Adipose tissue (tissue), 3 donors: ENCODE results near the gene TAF15. TPM values are rescaled to one million over a fixed set of nuclear protein-coding genes. Genes with fewer than 3 reads are reported as not detected.

Experiments used
- H3K27ac ChIP-seq: one replicate; pipeline ENCODE4 v1.5.1; 2013; ENCODE audit warnings: low read depth, low read length
- WGBS, 3 donors: extraction: QIAGEN DNeasy Blood & Tissue Kit; methylation state at CpG; one replicate each; pipeline ENCODE4 v1.1.7; 2013; 5-methylcytosine and 5-hydroxymethylcytosine counted together
- polyA plus RNA-seq, 3 donors: library from polyadenylated mRNA; stranded (reverse); fragments of 200-250 nt; gene quantifications; one replicate each; pipeline ENCODE4 v1.2.3, GENCODE V29; 2013
- donor health status: healthy with polysubstance abuse.
- donor health status: Bipolar disorder and iron deficiency.
- donor health status: healthy.

Gene TAF15
- 100 to 1,000 TPM in 1 of 3 donors, 10 to 100 TPM in 2; 68.1 to 123 (median 85.1) TPM for polyA plus RNA-seq

DNA sequence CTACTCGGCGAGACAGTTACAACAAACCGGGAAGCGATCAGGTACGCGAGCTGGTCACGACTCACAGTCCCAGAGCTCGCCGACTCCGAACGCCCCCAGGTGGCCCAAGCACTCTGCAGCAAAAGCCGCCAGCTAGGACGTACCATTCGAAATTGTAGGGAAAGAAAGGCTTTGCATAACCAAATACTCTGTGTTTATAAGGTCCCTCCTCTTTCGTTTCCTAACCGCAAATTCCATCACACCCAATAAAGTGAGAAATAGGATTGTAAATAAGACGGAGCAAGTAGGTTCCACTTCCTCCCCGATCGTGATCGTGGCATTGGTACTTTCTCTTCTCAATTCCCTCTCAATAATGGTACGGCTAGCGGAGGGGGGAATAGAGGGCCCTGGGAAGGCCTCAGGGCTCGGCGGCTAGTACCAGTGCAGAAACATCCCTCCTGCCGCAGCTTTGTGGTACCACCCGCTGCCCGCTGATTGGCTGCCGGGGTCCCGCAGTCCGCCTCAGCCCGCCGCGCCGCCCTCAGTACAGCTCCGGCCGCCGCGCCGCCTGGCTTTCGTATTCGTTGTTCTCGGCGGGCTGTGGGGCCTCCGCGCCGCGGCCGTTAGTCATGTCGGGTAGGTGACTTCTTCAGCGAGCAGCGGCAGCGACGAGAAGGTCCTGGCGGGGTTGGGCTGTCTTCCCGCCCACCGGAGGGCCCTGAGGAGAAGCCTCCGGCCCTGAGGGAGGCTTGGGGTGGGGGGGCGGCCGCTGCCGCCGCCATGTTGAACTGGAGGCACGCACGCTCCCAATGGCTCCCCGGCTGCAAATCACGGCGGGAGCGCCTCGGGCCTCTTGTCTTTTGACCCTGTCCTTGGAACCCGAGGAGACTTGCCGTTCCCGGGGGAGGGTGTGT, at the start of gene TAF15:
TSS of gene TAF15 (plus strand) at position 523 of the 893 bp plus-strand sequence. CDS start at position 609, 86 bp downstream.
- 0 to 1% (median 1%) methylated on average over 66 to 71 of the region's 71 CpGs for WGBS, 3 donors
- no peak within 1 kb of the TSS for H3K27ac ChIP-seq

DNA sequence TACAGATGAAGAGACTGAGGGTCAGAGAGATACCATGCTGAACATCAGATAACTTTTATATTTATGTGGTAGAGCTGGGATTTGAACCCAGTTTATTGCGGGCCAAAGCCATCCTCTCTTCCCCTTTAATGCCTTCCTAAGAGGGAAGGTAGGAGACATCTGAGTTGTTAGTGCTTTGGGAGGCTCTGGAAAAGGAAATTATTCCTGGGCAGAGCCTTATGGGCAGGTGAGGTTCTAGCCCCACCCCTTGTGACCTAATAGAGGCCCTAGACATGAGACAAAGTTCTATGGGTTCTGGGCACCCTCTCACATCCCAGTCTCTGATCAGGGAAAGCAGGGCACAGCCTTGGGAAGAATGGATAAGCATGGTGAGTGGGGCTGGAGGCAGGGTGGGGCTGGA, 48.7 kb upstream of the TAF15 start, which contains the start of gene C17orf50:
TSS of gene C17orf50 (plus strand) at position 301 of the 400 bp plus-strand sequence. CDS start at position 356, 55 bp downstream.
- no peak within 1 kb of the TSS for H3K27ac ChIP-seq
- 57 to 96% (median 92%) methylated on average over 1 of the region's 1 CpG for WGBS, 3 donors

DNA sequence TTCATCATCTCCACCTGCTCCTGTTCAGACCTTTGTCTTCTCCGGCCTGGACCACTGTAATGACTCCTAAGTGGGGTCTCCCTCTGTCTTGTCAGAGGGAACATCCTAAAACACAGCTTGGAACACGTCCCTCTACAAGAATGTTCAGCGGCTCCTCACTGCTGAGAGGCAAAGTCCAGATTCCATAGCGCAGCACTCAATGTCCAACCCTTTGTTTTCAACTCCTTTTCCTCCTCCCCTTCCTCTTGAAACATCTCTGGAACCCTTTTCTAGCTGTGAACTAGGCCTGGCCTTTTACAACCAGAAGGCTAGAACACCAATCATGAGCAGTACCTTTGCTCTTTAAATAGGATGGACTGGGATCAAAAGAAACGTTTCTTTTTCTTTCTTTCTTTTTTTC, 47.7 kb upstream of the TAF15 start:
- 80 to 85% (median 84%) methylated on average over 5 of the region's 5 CpGs for WGBS, 3 donors
- no peak overlapping the region for H3K27ac ChIP-seq

DNA sequence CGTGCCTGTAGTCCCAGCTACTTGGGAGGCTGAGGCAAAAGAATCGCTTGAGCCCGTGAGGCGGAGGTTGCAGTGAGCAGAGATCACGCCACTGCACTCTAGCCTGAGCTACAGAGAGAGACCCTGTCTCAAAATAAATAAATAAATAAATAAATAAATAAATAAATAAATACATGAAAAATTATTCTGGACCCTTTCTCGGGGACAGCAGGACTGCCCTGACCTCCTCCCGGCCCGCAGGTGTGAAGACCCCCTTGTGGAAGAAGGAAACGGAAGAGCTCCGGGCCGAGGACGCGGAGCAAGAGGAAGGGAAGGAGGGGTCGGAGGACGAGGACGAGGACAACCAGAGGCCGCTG, 45.5 kb upstream of the TAF15 start:
- WGBS, 3 donors = 32 to 37% (median 33%) methylated on average over 15 to 17 of the region's 17 CpGs
- H3K27ac ChIP-seq = no peak overlapping the region

DNA sequence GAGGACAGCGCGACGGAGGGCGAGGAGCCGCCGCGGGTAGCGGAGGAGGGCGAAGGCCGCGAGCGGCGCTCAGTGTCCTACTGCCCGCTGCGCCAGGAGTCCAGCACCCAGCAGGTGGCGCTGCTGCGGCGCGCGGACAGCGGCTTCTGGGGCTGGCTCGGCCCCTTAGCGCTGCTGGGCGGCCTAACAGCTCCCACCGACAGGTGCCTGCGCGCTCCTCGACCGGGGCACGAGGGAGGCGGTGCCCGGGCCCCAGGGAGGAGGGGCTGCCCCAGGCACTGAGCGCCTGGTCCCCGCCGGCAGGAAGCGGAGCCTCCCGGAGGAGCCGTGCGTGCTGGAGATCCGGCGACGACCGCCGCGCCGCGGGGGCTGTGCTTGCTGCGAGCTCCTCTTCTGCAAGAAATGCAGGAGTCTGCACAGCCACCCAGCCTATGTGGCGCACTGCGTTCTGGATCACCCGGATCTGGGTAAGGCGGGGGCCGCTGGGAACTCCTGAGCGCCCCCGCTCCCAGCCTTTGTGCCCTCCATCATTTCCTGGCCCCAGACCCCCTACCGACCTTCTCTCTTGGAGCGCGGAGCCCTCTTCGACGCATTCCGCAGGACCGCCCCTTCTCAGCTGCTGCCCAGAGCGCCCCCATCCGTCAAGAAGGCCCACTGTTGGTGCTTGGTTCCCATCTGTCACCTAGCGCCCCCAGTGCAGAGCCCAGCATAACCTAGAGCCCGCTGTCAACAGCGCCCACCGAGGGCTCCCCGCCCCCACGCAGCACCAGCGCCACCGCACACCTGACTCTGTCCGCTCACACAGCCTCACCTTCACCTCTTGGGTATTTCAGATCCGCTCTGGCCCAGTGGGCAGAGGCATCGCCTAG, 44.9 kb upstream of the TAF15 start:
- WGBS, 3 donors = 4 to 5% (median 4%) methylated on average over 56 to 75 of the region's 75 CpGs
- H3K27ac ChIP-seq = no peak overlapping the region

DNA sequence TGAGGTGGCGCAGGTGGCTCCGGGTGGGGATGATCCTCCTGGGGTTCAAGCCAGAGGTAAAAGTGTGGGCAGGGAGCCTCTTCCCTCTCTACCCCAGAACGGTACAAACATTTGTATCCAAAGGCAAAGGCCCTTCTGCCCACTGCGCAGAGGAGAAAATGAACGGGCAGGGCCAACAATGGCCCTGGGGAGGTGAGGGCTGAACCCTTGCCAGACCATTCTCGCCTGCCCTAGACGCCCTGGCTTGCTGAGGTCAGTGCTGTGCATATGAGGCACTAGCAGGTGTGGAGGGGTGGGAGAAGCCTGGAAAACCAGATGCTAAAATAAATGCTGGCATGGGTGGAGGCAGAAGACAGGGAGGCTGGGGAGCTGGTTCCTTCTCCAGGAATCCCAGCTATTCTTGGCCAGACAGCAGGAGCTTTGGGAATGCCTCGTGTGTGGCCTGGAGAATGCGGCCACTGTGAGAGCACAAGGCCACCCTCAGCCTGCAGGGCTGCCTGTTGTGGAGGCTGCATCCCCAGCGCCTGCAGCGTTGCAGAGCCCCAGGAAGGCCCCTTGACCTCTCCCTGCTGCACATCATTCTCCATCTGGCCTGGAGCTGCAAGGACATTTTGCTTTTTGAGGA, 44.1 kb upstream of the TAF15 start:
- 65 to 81% (median 68%) methylated on average over 11 of the region's 11 CpGs for WGBS, 3 donors
- no peak overlapping the region for H3K27ac ChIP-seq

DNA sequence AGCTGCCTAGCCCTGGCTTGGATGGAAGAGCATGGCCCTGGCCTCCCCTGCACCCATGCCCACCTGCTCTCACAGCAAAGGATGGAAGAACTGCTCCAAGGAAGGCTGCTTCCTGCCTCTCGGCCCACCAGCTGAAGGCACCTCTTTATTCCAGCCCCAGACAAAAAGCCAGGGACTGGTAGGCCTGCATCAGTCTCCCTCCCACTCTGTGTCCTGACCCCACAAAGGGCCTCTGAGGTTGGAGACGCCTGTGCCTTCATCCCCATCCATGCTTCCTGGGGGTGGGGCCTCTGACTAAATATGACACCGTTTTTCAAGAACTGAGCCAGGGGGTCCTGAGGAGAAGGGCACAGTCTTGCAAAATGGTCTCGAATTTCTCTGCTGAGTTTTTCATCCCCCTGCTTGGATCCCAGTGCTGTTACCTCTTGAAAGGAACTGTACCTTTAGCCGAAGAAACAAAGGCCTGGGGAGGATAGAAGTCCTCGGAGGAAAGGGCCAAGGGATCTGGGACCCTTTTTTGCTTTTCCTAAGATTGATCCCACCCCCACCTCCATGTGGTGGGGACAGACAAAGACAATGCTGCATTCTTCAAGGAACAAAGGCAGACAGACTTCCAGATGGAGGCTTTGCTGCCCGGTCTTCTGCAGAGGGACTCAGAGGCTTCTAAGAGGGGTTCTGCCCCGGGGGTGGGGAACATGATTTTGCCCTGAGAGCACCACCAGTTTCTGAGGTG, 43.4 kb upstream of the TAF15 start:
- no peak overlapping the region for H3K27ac ChIP-seq
- WGBS, 3 donors = 80 to 85% (median 81%) methylated on average over 8 of the region's 8 CpGs

DNA sequence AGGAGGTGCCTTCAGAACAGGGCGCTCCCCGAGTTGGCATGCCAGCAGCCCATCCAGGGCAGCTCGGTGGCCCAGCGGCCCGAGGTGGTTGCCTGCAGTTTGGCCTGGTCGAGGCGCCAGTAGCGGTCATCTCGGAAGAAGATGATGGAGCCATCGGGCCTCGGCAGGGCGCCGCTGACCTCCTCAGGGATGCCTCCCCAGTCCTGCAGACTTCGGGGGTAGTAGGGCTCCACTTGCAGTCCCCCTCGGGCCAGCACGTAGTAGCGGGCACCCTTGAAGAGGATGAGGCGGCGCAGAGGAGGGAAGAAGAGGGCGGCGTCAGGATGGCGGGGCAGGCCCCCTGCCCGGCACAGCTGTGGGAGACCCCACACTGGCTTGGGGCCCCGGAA, 42.8 kb upstream of the TAF15 start:
- 86 to 93% (median 93%) methylated on average over 24 of the region's 24 CpGs for WGBS, 3 donors
- H3K27ac ChIP-seq = no peak overlapping the region

DNA sequence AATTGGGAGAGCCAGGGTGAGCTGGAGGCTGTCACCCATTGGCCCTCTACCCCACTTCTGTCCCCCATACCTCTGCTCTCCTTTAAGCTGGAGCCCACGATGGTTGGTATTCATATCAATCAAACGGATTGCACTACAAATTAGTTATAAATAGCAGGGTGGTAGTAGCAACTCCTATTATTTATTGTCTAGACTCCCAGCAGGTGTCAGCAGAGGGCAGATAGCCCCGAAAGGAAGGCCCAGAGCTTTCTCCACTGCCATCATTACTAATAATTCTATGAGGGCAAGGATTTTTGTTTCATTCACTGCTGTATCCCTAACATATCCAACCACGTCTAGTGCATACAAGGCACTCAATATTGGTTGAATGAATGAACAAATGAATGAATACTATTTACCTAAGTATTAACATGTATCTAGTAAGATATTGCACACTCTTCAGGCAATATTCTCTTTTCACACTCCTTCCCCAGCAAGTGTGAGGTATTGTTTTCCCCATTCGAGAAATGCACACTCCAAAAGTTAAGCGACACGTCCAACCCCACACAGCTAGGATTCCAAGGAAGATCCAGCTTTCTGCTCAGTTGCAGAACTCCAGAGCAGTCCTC, 42.3 kb upstream of the TAF15 start:
- no peak overlapping the region for H3K27ac ChIP-seq
- 40 to 47% (median 40%) methylated on average over 7 of the region's 7 CpGs for WGBS, 3 donors

DNA sequence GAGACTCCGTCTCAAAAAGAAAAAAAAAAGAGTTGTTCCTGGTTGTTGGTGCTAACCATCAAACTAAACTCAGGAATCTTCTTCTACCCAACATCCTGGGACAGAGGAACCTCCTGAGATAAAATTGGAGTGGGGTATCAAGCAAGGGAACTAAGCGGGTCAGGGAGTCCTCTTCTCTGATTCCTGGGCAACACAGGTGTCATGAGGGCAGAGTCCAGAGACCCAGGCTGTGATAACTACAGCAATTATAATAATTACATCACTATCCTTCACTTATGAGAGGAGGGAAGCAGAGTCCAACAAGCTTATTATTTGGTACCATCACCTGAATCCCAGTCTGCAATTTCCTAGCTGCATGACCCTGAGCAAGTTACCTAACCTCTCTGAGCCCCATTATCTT, 40.5 kb upstream of the TAF15 start:
- no peak overlapping the region for H3K27ac ChIP-seq
- WGBS, 3 donors = 82 to 94% (median 90%) methylated on average over 2 of the region's 2 CpGs

DNA sequence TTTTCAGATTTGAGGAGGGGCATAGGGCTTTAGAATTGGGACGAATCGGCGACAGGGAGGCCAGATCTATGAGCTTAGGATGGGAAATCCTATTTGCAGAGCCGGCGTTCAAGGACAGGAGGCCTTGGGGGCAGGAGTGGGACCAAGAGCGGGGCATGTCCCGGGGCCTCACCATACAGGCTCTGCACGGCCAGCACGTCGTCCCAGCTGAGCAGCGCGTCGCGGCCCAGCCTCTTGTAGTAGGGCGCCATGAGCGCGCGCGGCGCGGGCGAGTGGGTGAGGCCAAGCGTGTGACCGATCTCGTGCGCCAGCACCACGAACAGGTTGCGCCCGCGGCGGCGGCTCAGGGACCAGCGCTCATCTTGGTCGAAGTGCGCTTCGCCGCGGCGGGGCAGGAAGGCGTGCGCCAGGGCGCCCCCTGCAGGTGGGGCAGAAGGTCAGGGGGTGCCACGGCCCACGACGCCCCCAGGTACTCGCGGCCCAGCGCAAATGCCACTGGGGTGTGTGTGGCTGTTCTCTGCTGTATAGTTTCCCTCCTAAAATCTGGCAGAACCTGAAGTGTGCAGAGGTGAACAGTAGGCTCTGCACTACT, 39.3 kb upstream of the TAF15 start:
- no peak overlapping the region for H3K27ac ChIP-seq
- WGBS, 3 donors = 90 to 96% (median 95%) methylated on average over 48 of the region's 48 CpGs

DNA sequence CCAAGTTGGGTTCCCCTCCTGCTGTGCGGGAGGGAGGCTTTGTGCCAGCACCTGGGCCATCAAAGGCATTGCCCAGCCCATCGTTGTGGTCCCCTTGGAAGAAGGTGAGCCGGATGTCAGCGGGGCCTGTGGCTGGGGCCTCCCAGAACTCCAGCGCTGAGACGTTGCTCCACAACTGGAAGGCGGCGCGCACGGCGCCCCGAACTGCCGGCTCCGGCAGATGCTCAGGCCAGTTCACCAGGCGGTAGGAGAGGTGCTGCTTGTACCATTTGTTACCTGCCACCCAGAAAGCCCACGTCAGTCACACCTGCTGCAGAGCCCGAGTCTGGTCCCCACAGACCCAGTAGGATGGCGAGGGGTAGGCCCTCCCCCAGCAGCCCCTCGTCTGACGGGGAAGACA, 36.2 kb upstream of the TAF15 start:
- 79 to 84% (median 81%) methylated on average over 20 of the region's 20 CpGs for WGBS, 3 donors
- H3K27ac ChIP-seq = no peak overlapping the region

DNA sequence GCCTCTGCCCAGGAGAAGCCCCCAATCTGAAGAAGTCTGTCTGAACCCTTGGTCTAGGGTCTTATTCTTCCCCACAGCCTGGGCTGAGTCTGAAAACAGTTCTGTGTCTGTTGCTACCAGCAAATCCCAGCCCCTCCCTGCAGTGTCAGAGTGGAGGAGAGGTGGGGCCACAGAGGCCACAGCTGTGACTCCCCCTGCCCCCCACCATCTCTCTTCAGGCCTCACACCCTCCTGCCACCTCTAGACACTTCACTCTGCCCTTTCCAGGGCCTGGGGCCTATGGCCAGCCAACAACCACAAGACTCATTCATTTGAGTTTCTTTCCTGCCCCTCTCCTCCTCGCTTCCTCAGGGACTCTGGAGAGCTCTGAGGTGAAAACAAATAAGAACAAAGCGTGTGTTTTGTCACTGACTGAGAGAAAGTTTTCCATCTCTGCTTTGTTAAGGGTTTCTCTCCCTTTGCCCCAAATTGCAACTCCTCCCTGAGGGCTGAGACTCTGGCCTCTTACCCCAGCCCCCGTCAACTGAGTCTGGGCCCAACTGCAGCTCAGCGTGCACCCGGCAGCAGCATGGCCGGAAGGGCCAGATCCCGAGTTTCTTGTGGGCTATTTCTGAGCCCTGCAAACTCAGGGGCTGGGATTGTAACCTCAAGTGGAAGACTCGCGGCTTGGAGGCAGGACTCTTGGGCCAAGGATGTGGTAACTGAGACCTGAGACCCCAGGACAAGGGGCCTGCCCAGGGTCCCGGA, 35.4 kb upstream of the TAF15 start:
- H3K27ac ChIP-seq = no peak overlapping the region
- WGBS, 3 donors = 49 to 73% (median 57%) methylated on average over 10 of the region's 10 CpGs

DNA sequence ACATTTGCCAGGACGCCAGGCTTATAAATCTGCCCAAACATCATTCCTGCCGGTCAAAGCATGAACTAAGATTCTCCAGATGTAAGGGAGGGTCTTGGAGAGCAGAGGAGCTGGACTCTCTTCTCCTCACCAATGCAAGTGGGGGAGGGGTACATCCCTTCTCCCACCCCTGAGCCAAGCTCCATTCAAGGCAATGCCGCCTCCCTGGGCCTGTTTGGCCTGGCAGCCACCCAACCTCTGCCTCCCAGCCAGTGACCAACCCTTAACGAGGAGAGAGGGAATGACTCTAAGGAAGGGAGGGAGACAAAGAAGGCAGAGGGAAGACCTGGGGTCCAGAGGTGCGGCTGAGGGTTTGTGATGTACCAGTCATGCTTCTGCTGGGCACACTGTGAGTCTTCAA, 34.8 kb upstream of the TAF15 start:
- H3K27ac ChIP-seq = no peak overlapping the region
- 43 to 64% (median 62%) methylated on average over 5 of the region's 5 CpGs for WGBS, 3 donors

DNA sequence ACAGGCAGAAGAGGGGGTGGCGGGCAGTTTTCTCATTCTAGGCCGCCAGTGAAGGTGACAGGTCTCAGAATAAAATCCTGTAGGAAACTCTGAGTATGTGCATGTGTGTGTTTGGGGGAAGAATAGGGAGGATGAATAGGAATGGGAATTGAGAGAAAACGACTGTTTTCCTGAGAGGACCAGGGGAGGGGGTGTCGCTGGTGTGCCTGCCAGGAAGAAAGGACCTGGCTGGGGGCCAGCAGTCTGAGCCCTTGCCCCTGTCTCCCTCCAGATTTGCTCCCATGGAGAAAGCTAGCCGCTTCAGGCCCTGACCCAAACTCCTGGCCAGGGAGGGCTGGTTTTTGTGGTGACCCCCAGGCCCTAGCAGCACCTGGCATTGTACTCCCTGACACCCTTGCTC, 34.2 kb upstream of the TAF15 start:
- no peak overlapping the region for H3K27ac ChIP-seq
- 65 to 78% (median 67%) methylated on average over 5 of the region's 5 CpGs for WGBS, 3 donors

DNA sequence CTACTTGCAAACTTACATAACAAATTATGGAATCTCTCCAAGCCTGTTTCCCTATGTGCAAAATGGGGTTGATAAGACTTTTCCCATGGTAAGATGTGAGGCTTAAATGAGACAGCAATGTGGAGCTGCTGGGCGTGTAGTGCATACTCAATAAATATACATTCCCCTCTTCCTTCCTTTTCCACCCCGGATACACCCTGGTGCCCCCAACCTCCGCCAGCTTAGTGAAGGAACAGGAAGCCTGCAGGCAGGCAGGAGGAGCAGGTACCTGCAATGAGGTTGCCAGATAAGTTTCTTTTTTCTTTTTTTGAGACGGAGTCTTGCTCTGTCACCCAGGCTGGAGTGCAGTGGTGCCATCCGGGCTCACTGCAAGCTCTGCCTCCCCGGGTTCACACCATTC, 33.7 kb upstream of the TAF15 start:
- no peak overlapping the region for H3K27ac ChIP-seq
- WGBS, 3 donors = 42 to 69% (median 55%) methylated on average over 6 of the region's 6 CpGs
